ENCODE results near the gene SLC26A1. TPM values are rescaled to one million over a fixed set of nuclear protein-coding genes. Genes with fewer than 3 reads are reported as not detected.

The SLC26A1 gene, protein sequence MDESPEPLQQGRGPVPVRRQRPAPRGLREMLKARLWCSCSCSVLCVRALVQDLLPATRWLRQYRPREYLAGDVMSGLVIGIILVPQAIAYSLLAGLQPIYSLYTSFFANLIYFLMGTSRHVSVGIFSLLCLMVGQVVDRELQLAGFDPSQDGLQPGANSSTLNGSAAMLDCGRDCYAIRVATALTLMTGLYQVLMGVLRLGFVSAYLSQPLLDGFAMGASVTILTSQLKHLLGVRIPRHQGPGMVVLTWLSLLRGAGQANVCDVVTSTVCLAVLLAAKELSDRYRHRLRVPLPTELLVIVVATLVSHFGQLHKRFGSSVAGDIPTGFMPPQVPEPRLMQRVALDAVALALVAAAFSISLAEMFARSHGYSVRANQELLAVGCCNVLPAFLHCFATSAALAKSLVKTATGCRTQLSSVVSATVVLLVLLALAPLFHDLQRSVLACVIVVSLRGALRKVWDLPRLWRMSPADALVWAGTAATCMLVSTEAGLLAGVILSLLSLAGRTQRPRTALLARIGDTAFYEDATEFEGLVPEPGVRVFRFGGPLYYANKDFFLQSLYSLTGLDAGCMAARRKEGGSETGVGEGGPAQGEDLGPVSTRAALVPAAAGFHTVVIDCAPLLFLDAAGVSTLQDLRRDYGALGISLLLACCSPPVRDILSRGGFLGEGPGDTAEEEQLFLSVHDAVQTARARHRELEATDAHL
- not detected for total RNA-seq

DNA sequence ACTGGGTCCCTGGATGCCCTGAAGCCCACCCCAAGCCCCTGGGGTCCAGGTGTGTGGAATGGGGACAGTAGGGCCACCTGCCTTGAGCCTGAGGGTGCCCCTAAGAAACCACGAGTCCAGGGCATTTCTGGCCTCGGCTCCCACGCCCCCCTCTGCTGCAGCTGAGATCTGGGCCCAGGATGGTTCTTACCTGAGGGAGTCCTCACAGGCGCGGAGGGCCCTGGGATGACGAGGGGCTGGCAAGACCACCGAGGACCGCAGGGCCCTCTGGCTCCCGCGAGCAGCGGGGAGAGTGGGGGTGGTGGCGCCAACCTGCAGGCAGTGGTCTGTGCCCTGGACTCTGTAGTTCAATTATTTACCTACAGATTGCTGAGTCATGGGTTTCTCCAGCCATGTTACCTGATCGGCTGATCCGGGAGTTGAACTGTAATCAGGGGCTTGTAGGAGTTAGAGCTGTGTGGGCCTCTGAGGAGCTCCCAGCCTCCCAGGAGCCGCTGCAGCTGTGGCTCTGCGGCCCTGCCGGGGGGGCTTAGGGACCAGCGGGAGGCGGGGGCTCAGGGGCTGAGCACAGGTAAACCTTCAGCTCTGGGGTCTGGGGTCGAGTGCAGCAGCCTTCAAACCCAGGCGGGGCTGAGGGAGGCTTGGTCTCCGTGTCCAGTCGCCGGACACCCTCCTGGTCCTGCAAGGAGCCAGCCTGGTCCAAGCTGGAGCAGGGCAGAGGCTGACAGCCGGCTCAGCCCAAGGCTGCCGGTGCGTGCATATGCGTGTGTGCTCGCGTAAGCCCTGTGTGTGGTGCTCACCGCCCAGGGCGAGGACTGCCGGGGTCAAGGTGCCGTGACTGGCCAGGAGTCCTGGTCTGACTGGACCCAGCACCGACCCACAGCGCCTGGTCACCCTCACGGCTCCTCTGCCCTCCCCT, at the start of gene SLC26A1:
Gene SLC26A1 (minus strand): TSS at position 294 of the 919 bp plus-strand sequence. CDS start 1,701 bp downstream, outside the sequence.
- DNase-seq = no peak

DNA sequence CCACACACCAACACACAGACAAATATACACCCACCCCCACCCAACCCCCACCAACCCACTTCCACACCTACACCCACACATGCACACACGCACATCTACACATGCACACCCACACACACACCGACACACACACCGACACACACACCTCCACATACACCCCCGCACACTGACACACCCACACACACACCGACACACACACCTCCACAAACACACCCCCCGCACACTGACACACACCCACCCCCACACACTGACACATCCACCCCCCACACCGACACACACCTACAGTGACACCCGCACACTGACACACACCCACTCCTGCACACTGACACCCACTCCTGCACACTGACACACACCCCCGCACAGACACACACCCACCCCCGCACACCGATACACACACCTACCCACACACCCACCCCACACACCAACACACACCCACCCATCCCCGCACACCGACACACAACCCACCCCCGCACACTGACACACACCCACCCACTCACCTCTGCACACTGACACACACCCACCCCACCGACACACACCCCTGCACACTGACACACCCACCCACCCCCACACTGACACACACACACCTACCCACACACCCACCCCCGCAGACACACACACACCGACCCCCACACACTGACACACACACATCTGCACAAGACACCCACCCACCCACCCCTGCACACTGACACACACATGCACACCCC, 49.3 kb upstream of the SLC26A1 start:
- DNase-seq = no peak

DNA sequence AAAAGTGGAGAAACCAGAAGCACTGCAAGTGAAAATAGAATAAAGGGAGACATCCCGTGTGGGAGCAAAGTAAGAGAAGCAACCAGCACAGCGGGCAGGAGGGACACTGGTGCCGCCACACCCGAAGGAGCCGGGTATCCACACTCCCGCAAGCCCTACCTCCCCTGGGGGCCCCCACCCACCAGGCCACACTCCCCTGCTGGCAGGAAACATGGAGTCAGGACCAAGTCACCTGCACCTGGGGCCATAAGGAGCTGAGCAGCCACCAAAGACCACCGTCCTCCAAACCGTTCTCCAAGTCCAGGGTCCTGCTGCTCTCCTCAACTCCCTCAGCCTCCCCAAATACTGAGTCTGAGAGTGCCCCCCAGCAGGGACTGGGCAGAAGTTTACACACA, 48.7 kb upstream of the SLC26A1 start:
- DNase-seq = no peak

DNA sequence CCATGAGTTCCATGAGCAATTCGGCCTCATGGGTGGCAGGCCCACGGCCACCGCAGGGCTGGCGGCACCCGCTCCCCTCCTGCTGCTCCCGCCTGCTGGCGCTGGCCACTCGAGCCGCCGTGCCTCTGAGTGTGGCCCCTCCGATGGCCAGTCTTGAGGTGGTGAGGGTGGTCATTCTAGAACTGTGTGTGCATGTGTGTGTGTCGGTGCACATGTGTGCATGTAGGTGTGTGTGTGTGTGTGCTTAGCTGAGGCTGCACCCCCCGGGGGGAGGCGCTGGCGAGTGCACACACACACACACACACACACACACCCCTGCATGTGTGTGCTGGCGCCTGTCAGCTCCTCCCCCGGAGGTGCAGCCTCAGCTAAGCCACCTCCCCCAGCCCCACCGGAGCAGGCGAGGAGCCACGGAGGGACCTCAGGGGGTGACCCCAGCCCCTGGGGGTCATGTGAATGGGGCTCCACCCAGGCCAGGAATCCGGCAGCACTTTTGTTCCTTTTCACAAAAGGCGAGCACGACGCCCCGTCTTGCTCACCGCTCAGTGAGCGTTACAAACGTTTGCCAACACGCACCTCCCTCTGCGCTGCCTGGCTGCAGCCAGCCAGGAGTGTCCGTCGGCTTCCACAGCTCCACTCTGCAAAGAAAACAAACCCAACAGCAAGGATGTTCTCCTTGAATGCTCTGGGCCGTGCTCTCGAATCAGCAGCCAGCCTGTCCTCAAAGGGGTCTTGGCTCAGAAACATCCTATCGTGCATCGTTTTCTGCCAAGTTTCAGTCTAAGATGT, 48.1 kb upstream of the SLC26A1 start:
- no peak for DNase-seq

DNA sequence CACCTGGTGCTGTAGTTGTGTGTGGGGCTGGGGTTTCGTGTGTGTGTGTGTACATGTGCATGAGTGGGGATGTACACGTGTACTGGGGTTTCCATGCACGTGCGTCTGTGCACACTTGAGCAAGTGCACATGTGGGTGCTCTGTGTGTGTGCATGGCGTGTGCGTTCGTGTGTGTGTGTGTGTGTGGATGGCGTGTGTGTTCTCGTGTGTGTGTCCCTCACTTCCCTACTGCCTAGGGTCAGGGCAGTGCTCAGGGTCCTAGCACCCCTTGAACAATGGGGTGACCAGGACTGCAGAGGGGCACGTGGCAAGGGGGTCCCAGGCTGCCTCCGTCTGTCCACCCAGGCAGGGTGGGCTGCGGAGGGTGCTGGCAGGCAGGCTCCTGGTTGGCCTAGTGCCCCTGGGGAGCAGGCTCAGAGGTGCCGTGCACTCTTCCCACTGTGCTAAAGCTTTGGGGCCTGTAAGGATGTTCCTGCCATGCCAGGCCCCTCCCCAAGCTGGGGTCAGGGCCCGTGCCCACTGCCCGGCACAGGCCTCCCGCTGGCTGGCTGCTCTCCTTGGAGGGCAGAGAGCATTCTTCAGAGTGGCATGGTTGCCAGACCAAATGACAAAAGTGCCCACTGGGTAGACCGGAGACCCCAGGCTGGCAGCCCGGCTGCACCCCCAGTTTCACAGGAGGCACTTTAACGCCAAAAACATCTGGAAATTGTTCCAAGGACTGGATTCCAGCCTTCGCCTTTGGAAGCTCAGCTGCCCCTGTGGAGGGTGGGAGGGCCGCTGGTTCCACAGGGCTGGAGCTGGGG, 47.3 kb upstream of the SLC26A1 start:
- no peak for DNase-seq

DNA sequence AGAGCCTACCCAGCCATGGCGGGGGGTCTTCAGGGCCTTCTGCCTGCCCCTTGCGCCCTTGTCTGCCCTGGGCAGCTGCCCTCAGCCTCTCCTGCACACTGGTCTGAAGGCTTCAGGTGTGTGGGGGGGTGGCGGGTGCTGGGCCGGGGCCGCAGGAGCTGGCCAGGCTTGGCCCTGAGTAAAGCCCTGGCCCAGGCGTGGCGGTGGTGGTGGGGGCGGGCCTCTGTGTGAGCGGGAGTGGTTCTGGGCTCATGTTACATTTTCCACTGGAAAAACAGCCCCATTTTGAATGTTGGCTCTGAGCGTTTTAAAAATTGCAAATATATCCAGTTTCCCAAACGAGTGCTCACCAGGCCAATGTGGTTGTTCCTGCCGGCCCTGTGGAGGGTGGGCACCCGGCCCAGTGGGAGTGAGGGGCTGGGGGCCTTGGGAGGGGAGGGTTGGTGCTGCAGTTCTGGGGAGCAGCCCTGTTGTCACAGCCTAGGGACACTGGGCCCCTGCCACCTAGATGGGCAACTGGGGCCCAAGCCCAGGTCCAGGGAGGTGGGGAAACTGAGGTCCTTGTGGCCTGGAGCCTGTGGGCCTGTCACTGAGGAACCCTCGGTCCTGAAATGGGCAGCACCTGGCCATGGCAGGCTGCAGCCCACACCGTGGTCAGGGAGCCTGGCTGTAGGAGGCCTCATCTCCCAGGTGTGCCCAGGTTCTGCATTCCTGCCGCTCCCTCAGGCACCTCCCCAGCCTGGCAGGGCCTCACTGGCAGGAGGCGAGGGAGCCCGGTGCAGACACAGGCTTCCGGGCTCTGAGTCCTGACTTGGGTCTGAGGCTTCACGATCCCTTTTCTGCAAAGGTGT, 46.5 kb upstream of the SLC26A1 start:
- no peak for DNase-seq

DNA sequence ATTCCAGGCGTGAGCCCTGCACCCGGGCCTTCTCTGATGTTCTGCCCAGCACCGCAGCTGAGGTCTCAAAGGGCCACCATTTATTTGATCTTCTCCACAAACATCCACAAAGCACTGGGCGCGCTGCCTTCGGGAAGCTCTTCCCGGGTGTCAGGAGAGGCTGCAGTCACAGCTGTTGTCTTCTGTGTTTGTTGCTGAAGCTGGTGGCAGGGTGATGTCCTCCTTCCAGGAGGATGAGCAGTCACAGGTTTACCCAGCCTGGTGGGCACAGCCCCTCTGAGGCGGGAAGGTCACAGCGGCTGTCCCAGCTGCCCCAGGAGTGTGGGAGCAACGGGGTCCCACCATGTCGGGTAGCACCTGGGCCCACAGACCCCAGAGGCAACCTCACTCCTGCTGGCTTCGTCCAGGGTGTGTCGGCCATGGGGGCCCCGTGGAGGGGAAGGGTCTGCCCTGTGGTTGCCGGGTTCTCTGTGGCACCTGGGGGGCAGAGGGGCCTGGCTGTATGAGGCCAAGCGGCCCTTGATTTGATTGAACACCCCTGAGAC, 45.8 kb upstream of the SLC26A1 start:
- DNase-seq = no peak

DNA sequence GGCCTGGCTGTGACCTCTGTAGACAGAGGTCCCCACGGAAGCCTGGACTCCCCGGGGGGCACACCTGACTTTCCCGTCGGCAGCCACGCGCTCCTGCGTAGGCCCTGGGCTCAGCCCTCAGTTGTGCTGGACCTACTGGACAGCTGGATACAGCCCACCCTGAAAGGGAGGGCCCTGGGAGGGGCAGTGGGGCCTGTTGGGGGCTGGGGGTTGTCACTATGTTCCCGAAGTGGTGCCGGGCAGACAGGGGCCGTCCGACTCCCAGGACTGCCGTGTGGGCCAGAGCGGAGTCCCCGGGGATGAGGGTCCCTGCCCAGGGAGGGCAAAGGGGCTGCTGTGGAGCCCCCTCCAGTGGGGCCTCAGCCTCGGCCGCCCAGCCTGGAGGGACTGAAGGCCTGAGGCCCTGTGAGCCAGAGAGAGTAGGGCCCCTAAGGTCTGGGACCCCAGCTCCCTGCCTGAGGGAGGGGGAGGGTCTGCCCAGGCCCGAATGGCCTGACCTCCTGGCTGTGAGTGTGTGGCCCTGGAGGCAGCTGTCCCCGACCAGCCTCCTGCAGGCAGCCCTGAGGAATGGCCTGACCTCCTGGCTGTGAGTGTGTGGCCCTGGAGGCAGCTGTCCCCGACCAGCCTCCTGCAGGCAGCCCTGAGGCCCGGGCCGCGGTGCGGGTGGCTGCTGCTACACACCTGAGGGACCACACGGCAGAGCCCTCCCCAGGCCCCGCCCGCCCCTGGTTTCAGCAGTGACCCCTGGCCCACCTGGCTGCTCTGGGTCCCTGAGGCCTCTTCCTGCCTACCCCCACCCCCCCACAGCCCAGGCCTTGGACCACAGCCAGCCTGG, 44.0 kb upstream of the SLC26A1 start:
- no peak for DNase-seq

DNA sequence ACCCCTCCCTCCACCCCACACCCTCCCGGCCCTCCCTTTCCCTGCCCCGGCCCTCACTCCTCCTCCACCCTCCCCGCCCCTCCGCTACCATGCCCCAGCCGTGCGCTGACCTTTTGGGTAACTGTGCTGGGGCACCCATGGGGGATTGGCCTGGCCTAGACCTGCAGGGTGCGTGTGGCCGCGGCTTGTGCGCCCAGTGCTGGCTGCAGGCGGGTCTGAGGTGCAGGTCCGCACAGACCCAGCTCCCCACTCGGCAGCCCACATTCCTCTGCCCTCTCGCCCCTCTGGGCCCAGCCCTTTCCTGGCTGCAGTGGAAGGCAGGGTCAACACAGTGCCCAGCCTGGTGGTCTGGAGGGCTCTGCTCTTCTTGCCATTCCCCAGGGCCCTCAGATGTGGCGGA, 42.9 kb upstream of the SLC26A1 start:
- DNase-seq = no peak

DNA sequence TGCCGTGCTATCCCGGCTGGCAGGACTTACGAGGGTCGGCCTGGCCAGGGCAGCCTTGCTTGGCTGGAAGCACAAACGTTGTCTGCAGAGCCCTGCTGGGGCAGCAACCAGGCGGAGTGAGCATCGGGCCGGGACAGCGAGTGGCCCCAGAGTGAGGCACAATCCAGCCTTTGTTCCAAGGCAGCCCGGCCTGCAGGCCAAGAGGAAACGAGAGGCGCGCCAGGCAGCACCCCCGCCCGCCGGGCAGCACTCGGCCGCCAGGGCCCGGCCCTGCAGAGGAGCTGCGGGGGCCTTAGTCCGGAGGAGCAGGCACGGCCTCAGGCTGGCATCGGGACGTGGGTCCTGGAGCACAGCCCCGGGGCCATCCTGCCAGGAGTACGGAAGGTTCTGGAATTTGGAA, 42.3 kb upstream of the SLC26A1 start:
- DNase-seq = no peak

DNA sequence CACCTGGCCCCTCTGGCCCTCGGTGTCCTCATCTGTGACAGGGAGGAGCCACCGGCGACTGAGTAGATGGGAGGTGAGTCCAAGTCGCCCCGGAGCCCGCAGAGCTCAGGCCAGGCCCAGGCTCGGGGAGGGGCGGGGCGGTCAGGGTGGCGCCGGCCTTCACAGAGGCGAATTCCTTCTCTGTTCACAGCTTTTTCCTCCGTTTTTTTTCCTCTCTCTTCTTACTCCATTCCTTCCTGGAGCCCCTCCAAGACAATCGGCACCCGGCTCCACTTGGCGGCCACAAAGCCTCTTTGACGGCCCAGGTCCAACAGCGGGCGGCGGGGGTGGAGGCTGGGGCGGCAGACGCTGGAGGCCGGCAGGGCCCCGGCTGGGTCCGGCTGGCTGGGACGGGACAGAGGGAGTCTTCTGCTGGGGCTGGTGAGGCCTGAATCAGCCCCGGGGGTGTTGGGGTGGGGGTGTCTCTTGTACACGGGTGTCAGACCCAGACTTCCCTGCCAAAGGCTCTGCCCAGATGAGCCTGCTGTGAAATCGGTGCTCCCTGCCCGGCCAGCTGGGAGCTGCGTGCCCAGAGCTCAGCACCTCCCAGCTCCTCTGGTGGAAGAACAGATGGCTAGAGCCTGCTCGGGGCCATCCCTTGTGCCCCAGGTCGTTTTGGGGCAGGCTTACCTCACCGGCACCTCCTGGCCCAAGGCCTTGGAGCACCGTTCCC, 40.8 kb upstream of the SLC26A1 start:
- DNase-seq = no peak

DNA sequence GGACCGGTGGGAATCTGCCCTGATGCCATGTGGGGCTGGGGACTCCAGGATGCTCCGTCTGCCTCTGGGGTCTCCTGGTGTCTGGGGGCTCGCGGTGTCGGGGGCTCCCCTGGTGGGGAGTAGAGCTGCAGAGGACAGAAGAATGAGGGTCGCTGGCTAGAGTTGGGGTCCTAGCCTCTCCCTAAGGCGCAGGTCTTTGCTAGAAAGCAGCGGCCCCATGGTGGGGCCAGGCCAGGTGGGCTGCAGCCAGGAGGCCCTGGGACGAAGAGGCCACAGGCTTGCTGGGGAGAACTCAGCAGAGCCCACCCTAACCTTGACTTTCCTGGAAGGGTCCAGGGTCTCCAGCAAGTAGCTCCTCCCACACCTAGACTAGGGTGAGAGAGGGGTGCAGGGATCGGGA, 39.7 kb upstream of the SLC26A1 start:
- no peak for DNase-seq

DNA sequence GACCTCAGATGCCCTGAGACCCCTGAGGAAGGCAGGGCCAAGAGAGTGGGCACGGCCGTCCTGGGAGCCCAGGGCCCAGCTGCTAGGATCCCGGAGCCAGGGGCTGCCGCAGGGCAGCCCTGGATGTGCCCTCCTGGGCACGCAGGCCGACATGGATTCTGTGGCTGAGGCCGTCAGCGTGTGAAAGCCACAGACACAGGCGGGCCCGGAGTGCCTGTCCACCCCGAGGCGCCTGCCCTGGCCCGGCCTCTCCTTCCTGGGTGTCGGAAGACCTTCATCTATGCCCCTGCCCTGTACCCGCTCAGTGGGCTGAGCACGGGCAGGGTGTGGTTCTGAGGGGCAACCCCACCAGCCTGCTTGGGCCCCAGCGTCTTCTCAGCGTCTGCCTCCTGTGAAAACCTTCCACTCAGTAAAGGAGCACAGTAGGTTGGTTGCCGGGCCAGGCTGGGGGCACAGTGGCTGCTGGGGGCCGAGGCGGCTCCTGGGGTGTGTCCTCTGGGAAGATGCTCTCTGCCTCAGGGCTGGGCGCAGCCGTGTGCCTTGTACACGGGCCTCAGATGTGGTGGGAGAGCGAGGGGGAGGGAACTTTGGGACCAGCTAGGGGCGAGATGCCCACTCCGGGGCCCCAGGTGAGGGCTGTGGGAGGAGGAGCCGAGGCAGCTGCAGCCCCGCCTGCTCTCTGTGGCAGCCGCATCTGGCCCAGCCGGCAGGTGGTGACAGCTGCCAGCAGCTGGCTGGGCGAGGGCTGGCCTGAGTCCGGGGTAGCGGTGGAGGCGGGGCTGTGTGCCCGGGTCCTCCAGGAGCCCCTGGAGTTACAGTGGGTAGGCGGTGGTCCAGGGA, 39.0 kb upstream of the SLC26A1 start:
- no peak for DNase-seq

DNA sequence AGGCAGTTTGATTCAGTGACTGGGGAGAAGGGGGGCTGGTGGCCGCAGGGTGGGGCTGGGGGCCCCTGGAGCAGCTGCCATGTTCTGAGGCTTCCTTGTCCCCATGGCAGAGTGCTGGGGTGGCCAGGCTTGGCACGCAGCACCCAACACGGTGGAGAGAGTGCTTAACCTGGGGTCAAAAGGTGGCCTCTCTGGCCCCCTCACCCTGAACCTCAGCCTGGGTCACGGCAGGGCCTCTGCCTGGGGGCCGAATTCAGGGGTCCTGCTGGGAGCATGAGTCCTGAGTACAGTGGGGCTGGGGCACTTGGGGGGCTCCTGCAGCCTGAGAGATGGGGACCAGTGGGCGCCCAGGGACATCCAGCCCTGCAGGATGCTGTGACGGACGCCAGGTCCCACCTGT, 38.1 kb upstream of the SLC26A1 start:
- DNase-seq = no peak

DNA sequence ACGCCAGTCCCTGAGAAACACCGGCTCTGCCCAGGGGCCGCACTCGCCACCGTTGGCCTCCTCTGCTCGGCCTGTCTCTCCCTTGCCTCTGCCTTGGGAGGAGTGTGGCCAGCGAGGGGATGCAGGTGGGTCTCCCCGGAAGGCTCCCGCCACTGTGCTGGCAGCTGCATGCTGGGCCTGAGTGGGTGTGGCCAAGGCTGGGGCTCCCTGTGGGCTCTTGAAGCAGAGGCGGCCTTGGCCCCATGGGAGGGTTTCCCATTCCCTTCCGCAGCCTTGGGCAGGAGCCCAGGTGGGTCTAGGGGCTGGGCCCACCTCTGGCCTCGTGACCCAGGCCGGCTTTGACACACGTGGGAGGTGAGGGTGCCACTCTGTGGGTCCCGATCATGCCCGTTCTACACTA, 37.4 kb upstream of the SLC26A1 start:
- no peak for DNase-seq

DNA sequence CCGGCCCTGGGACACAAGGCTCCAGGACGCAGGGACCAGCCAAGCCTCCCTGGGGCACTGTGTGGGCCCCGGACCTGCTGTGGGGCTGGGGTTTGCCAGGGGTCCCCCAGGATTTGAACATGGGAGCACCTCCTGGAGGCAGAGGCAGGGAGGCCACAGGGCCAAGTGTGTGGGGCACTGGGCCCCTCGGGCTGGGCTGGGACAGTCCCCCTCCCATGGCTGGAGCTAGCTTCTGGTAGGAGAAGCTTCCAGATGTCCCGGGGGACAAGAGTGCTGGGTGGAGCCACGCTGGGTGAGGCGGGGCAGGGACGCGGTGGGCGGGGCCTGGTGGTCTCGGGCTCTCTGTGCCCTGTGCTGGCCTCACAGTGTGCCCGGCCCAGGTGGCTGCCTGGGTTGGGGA, 36.8 kb upstream of the SLC26A1 start:
- DNase-seq = no peak

DNA sequence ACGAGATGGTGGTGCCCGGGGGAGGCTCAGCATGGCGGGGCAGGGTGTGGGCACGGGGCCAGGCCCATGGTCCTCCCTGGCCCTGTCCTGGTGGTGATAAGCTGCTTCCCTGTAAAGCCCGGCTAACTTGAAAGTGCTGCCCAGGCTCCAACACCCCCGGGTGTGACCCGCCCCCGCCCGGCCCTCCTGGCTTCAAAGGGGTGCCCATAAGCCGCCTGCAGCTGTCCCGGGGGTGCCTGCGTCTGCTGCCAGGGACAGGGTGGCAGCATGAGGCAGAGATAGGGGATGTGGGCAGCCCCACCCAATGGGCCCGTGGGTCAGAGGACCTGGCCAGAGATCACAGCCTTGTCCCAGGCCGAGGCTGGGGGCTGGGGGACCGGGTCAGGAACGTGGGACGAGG, 36.3 kb upstream of the SLC26A1 start:
- no peak for DNase-seq

All from effector CD4-positive, alpha-beta T cell (primary cell).